A549 (cell line): ENCODE measurements around the gene MMP26. TPM values are rescaled to one million over a fixed set of nuclear protein-coding genes. Genes with fewer than 3 reads are reported as not detected.

Experiments
- ATAC-seq, 2 experiments: fragments of 200-7000 bp in 1 of 2; fragments of >200 bp in 1 of 2; cut with Nextera tagmentation in 1 of 2; cut with Tn5 transposase in 1 of 2; 3 replicates each; pipeline versions ENCODE4 v1.8.0 to v1.9.1; 2018 to 2020; ENCODE audit warnings: mild to moderate bottlenecking in 1 of 2, moderate library complexity in 1 of 2
- CTCF ChIA-PET: fragments of 300-600 bp; sonication (Branson Sonifier 250); formaldehyde crosslinking; extraction: SDS; loops from one replicate; lab custom pipeline; 2021; ENCODE audit warnings: antibody characterized with exemption, inconsistent platforms; lab: Yijun Ruan, JAX
- POLR2A ChIA-PET: fragments of 350-600 bp; formaldehyde crosslinking; extraction: SDS; loops from one replicate; lab custom pipeline; 2021; ENCODE audit warnings: antibody characterized with exemption, inconsistent platforms; lab: Yijun Ruan, JAX
- DNase-seq, 2 experiments: peaks; one replicate each; pipeline versions ENCODE4 v3.0.0 to v3.0.0-alpha.2; 2011 to 2016; ENCODE audit warnings: low read depth in 1 of 2, low spot score in 1 of 2
- FAIRE-seq: peaks from 2 replicates; lab custom pipeline; 2011; peaks lifted over from hg19 to GRCh38; lab: Jason Lieb, UNC
- H3K27ac ChIP-seq, 2 experiments: fragments of >200 bp; sonication (Bioruptor Twin); formaldehyde crosslinking; 3 replicates each; pipeline ENCODE4 v1.5.1; 2016 to 2017
- H3K4me1 ChIP-seq: fragments of >200 bp; sonication (Bioruptor Twin); formaldehyde crosslinking; 3 replicates; pipeline ENCODE4 v1.6.1; 2016
- H3K4me2 ChIP-seq: fragments of >200 bp; sonication (Bioruptor Twin); formaldehyde crosslinking; 3 replicates; pipeline ENCODE4 v1.6.1; 2016
- H3K4me3 ChIP-seq: fragments of >200 bp; sonication (Bioruptor Twin); formaldehyde crosslinking; 3 replicates; pipeline ENCODE4 v1.5.1; 2016
- H3K9me3 ChIP-seq: fragments of >200 bp; sonication (Bioruptor Twin); formaldehyde crosslinking; 3 replicates; pipeline ENCODE4 v1.6.1; 2016
- CEBPB ChIP-seq, 2 experiments: fragments of >200 bp in 1 of 2; sonication (Bioruptor Twin) in 1 of 2; formaldehyde crosslinking in 1 of 2; IDR thresholded peaks; 2 replicates each; pipeline ENCODE4 v1.6.1; 2012 to 2016
- E2F6 ChIP-seq: IDR thresholded peaks from 2 replicates; pipeline ENCODE4 v1.6.1; 2012; ENCODE audit warnings: low read depth, borderline replicate concordance
- EHF ChIP-seq: fragments of 250-450 bp; sonication (Bioruptor Pico); IDR thresholded peaks from 2 replicates; pipeline ENCODE4 v1.5.0; 2020; ENCODE audit warnings: mild to moderate bottlenecking
- EHMT2 ChIP-seq: fragments of 200-600 bp; sonication (generic); IDR thresholded peaks from 2 replicates; pipeline ENCODE4 v1.6.1; 2016; ENCODE audit warnings: antibody characterized with exemption, low read depth, mild to moderate bottlenecking, moderate library complexity
- EP300 ChIP-seq, 2 experiments: fragments of >200 bp; sonication (Bioruptor Twin); formaldehyde crosslinking; IDR thresholded peaks; 2 replicates in 1 of 2; 3 replicates in 1 of 2; pipeline ENCODE4 v1.6.1; 2016 to 2017
- FOSB ChIP-seq: fragments of 250-450 bp; sonication (Bioruptor Pico); IDR thresholded peaks from 2 replicates; pipeline ENCODE4 v1.5.0; 2020; ENCODE audit warnings: mild to moderate bottlenecking, moderate library complexity
- HEYL ChIP-seq: fragments of 250-450 bp; sonication (Bioruptor Pico); IDR thresholded peaks from 2 replicates; pipeline ENCODE4 v1.8.0; 2021; ENCODE audit warnings: mild to moderate bottlenecking, moderate library complexity
- HOXB13 ChIP-seq: fragments of 250-450 bp; sonication (Bioruptor Pico); IDR thresholded peaks from 2 replicates; pipeline ENCODE4 v1.5.0; 2020; ENCODE audit warnings: low read depth, mild to moderate bottlenecking, moderate library complexity
- HOXB5 ChIP-seq: fragments of 250-450 bp; sonication (Bioruptor Pico); IDR thresholded peaks from 2 replicates; pipeline ENCODE4 v1.5.0; 2020; ENCODE audit warnings: mild to moderate bottlenecking, moderate library complexity
- JUNB ChIP-seq: fragments of >200 bp; sonication (Bioruptor Twin); formaldehyde crosslinking; IDR thresholded peaks from 2 replicates; pipeline ENCODE4 v1.6.1; 2016
- MAX ChIP-seq: IDR thresholded peaks from 2 replicates; pipeline ENCODE4 v1.6.1; 2012
- MYC ChIP-seq: IDR thresholded peaks from 2 replicates; pipeline ENCODE4 v1.6.1; 2012; ENCODE audit warnings: mild to moderate bottlenecking, inconsistent platforms, low read length, improper control_type of control experiment, borderline replicate concordance
- NFE2L2 ChIP-seq: fragments of 150-350 bp; conservative IDR thresholded peaks from 2 replicates; pipeline ENCODE4 v1.6.1; 2014; ENCODE audit warnings: low read length
- NR3C1 ChIP-seq: fragments of >200 bp; sonication (Bioruptor Twin); formaldehyde crosslinking; IDR thresholded peaks from 3 replicates; pipeline ENCODE4 v1.6.1; 2017
- PHF8 ChIP-seq: fragments of 200-600 bp; sonication (generic); IDR thresholded peaks from 2 replicates; pipeline ENCODE4 v1.6.1; 2016; ENCODE audit warnings: low read depth, mild to moderate bottlenecking, antibody characterized with exemption, moderate library complexity, borderline replicate concordance
- POLR2AphosphoS2 ChIP-seq: conservative IDR thresholded peaks from 2 replicates; pipeline ENCODE4 v1.6.1; 2012; ENCODE audit warnings: low read length, improper control_type of control experiment, inconsistent platforms
- RAD21 ChIP-seq, 2 experiments: fragments of >200 bp in 1 of 2; sonication (Bioruptor Twin) in 1 of 2; formaldehyde crosslinking in 1 of 2; IDR thresholded peaks in 1 of 2; conservative IDR thresholded peaks in 1 of 2; 2 replicates in 1 of 2; 3 replicates in 1 of 2; pipeline ENCODE4 v1.6.1; 2012 to 2018; ENCODE audit warnings: inconsistent platforms in 1 of 2
- RNF2 ChIP-seq: fragments of 200-600 bp; sonication (generic); IDR thresholded peaks from 2 replicates; pipeline ENCODE4 v1.6.1; 2016; ENCODE audit warnings: low read depth, mild to moderate bottlenecking, antibody characterized with exemption, moderate library complexity, borderline replicate concordance
- SMC3 ChIP-seq: fragments of >200 bp; sonication (Bioruptor Twin); formaldehyde crosslinking; IDR thresholded peaks from 3 replicates; pipeline ENCODE4 v1.6.1; 2018; ENCODE audit warnings: inconsistent platforms
- TFCP2L1 ChIP-seq: fragments of 250-450 bp; sonication (Bioruptor Pico); IDR thresholded peaks from 2 replicates; pipeline ENCODE4 v1.5.0; 2021; ENCODE audit warnings: mild to moderate bottlenecking
- ZFP36 ChIP-seq: fragments of 450-650 bp; IDR thresholded peaks from 2 replicates; pipeline ENCODE4 v1.6.1; 2014; ENCODE audit warnings: borderline replicate concordance; ENCODE audit not compliant: partially characterized antibody
- ZSCAN20 ChIP-seq: fragments of 250-450 bp; sonication (Bioruptor Pico); IDR thresholded peaks from 2 replicates; pipeline ENCODE4 v1.8.0; 2022; ENCODE audit warnings: mild to moderate bottlenecking, moderate library complexity
- WGBS: methylation state at CpG from one replicate; pipeline ENCODE4 v1.1.6; 2017; ENCODE audit errors: missing lambda C conversion rate; 5-methylcytosine and 5-hydroxymethylcytosine counted together
- polyA plus RNA-seq, 4 experiments: library from polyadenylated mRNA; depleted of rRNA in 3 of 4; stranded (reverse); fragments of >200 nt; fragmentation: RNase III in 1 of 4; extraction: RNeasy Plus Mini Kit Qiagen cat#74134 plus additional on column Dnase treatment in 1 of 4; gene quantifications; 2 replicates in 3 of 4; 3 replicates in 1 of 4; pipeline ENCODE4 v1.2.3, GENCODE V29; 2011 to 2017
- TF ChIP-seq, protein P1 (sequence below): fragments of 250-450 bp; sonication (Bioruptor Pico); IDR thresholded peaks from 2 replicates; pipeline ENCODE4 v1.5.0; 2021; ENCODE audit warnings: mild to moderate bottlenecking, moderate library complexity, borderline replicate concordance

Gene MMP26
- polyA plus RNA-seq, 2 of the 4 experiments (the other 2 are of a cell fraction): not detected

- 0% methylated on average over 1 of the region's 1 CpG for WGBS
- ATAC-seq (no peak), DNase-seq (no peak), FAIRE-seq (no peak)
- H3K4me2 ChIP-seq: no peak overlapping the region
- no peak for TF ChIP-seq FOSB (CRISPR knock-in tag)
- no peak for TF ChIP-seq ZSCAN20
- TF ChIP-seq SMC3: no peak
- no peak for TF ChIP-seq PHF8
- TF ChIP-seq JUNB: no peak
- TF ChIP-seq, protein P1, sequence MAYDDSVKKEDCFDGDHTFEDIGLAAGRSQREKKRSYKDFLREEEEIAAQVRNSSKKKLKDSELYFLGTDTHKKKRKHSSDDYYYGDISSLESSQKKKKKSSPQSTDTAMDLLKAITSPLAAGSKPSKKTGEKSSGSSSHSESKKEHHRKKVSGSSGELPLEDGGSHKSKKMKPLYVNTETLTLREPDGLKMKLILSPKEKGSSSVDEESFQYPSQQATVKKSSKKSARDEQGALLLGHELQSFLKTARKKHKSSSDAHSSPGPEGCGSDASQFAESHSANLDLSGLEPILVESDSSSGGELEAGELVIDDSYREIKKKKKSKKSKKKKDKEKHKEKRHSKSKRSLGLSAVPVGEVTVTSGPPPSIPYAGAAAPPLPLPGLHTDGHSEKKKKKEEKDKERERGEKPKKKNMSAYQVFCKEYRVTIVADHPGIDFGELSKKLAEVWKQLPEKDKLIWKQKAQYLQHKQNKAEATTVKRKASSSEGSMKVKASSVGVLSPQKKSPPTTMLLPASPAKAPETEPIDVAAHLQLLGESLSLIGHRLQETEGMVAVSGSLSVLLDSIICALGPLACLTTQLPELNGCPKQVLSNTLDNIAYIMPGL (CRISPR knock-in tag): no peak
- H3K4me3 ChIP-seq: no peak overlapping the region
- ChIA-PET POLR2A (no interaction called here), CTCF (no interaction called here)
- H3K27ac ChIP-seq: no peak overlapping the region
- no peaks in the 10 kb centered on the region for H3K9me3 ChIP-seq
- H3K4me1 ChIP-seq: no peaks in the 10 kb centered on the region
Measured at GRCh38 chr11:4695442-4695841, 9.1 kb upstream of the MMP26 start.

GRCh38 chr11:4697585-4697984 is 7.0 kb upstream of the MMP26 start, which contains the start of gene OR51E2:
Gene OR51E2, minus strand, starts transcription at chr11:4697853. Its CDS starts 15,142 bp downstream, at chr11:4682711.
- TF ChIP-seq SMC3 (no peak), EHF (CRISPR knock-in tag) (no peak), TFCP2L1 (CRISPR knock-in tag) (no peak), HOXB13 (CRISPR knock-in tag) (no peak), E2F6 (no peak), MYC (no peak), RAD21 (conservative IDR thresholded peaks at IDR 0.05 in 1 of 2, IDR thresholded peaks at IDR 0.05 in 1 of 2) (no peak), RNF2 (no peak), MAX (no peak), CEBPB (IDR thresholded peaks at IDR 0.05) (no peak), ZFP36 (no peak), NR3C1 (no peak), EHMT2 (no peak), POLR2AphosphoS2 (no peak), HEYL (CRISPR knock-in tag) (no peak), NFE2L2 (no peak), JUNB (no peak), EP300 (IDR thresholded peaks at IDR 0.05) (no peak), HOXB5 (CRISPR knock-in tag) (no peak)
- no peak within 1 kb of the TSS for H3K4me3 ChIP-seq
- H3K9me3 ChIP-seq: no peaks in the 10 kb centered on the region
- no peak within 1 kb of the TSS for H3K27ac ChIP-seq
- CTCF ChIA-PET: no interaction called here
- DNase-seq (no peak), FAIRE-seq (no peak), ATAC-seq (no peak)
- WGBS: 5% methylated on average over 3 of the region's 3 CpGs
- H3K4me2 ChIP-seq: no peak within 1 kb of the TSS
- no peaks in the 10 kb centered on the region for H3K4me1 ChIP-seq
- POLR2A ChIA-PET: no interaction called here
